ENCODE data around the gene RTN4RL1. TPM values are rescaled to one million over a fixed set of nuclear protein-coding genes. Genes with fewer than 3 reads are reported as not detected.

Gene RTN4RL1
- total RNA-seq, 6 experiments from 2014 or later: 0.54 to 2.6 (median 1.4) TPM

- H3K27ac ChIP-seq: no peak overlapping the region
- no peaks in the 10 kb centered on the region for H3K36me3 ChIP-seq
- ATAC-seq (no peak), DNase-seq (no peak)
- no peaks in the 10 kb centered on the region for H3K4me1 ChIP-seq
- no peak for TF ChIP-seq CTCF (IDR thresholded peaks at IDR 0.05)
- H3K9me3 ChIP-seq: no peaks in the 10 kb centered on the region
- H3K27me3 ChIP-seq: no peaks in the 10 kb centered on the region
- intact Hi-C loops (cut with DNase I): no loop called here
- WGBS (ENCODE audit: insufficient coverage, low coverage, low lambda C conversion rate, missing lambda C conversion rate): 70% methylated on average over 8 of the region's 10 CpGs
- H3K4me3 ChIP-seq: no peak overlapping the region
Measured at GRCh38 chr17:1975573-1975972, 49.6 kb downstream of the RTN4RL1 start.

GRCh38 chr17:1972487-1973160 lies 52.5 kb downstream of the RTN4RL1 start:
- no peak for DNase-seq
- 55% methylated on average over 18 of the region's 23 CpGs for WGBS (ENCODE audit: insufficient coverage, low coverage, low lambda C conversion rate, missing lambda C conversion rate)

GRCh38 chr17:1970843-1971384 lies 54.2 kb downstream of the RTN4RL1 start:
- WGBS (ENCODE audit: insufficient coverage, low coverage, low lambda C conversion rate, missing lambda C conversion rate): 92% methylated on average over 9 of the region's 12 CpGs
- no peak for TF ChIP-seq POLR2A (IDR thresholded peaks at IDR 0.05)
- TF ChIP-seq CTCF (IDR thresholded peaks at IDR 0.05): no peak
- ATAC-seq: no peak

More at GRCh38 chr17:1972487-1973160, 52.5 kb downstream of the RTN4RL1 start:
- H3K27ac ChIP-seq: no peak overlapping the region
- H3K9me3 ChIP-seq: no peaks in the 10 kb centered on the region
- ATAC-seq: peak; percentile 60 to 81 (median 72)
- no peaks in the 10 kb centered on the region for H3K4me1 ChIP-seq
- H3K27me3 ChIP-seq: no peaks in the 10 kb centered on the region
- TF ChIP-seq POLR2A (IDR thresholded peaks at IDR 0.05) (no peak), CTCF (IDR thresholded peaks at IDR 0.05) (no peak)
- intact Hi-C loops (cut with DNase I): no loop called here
- H3K4me3 ChIP-seq: no peak overlapping the region
- H3K36me3 ChIP-seq: no peaks in the 10 kb centered on the region

GRCh38 chr17:1969712-1970111 lies 55.4 kb downstream of the RTN4RL1 start:
- intact Hi-C loops (cut with DNase I): no loop called here
- H3K36me3 ChIP-seq: no peaks in the 10 kb centered on the region
- H3K27me3 ChIP-seq: no peaks in the 10 kb centered on the region
- DNase-seq: no peak
- H3K27ac ChIP-seq: no peak overlapping the region
- H3K4me3 ChIP-seq: no peak overlapping the region
- H3K4me1 ChIP-seq: no peaks in the 10 kb centered on the region
- ATAC-seq: no peak
- no peaks in the 10 kb centered on the region for H3K9me3 ChIP-seq
- WGBS (ENCODE audit: insufficient coverage, low coverage, low lambda C conversion rate, missing lambda C conversion rate): 77% methylated on average over 5 of the region's 5 CpGs
- no peak for TF ChIP-seq POLR2A (IDR thresholded peaks at IDR 0.05)
- TF ChIP-seq CTCF (IDR thresholded peaks at IDR 0.05): no peak

More at GRCh38 chr17:1970843-1971384, 54.2 kb downstream of the RTN4RL1 start:
- Histone ChIP-seq H3K4me3 (no peak overlapping the region), H3K36me3 (no peaks in the 10 kb centered on the region), H3K4me1 (no peaks in the 10 kb centered on the region), H3K27ac (no peak overlapping the region), H3K9me3 (no peaks in the 10 kb centered on the region), H3K27me3 (no peaks in the 10 kb centered on the region)
- intact Hi-C loops (cut with DNase I): no loop called here
- no peak for DNase-seq

All from right lobe of liver (tissue), 6 donors.